GM23338 (cell line): Measurements from ENCODE around the gene KCNK17.

Experiments used
- CTCF ChIP-seq, 2 experiments: fragments of 200-600 bp in 1 of 2; sonication (generic) in 1 of 2; conservative IDR thresholded peaks; 2 replicates each; pipeline versions ENCODE4 v1.5.1 to v1.6.1; 2016 to 2017; ENCODE audit warnings: antibody characterized with exemption in 2 of 2, low read depth in 2 of 2, mild to moderate bottlenecking in 2 of 2, moderate library complexity in 1 of 2
- EZH2 ChIP-seq: fragments of 200-600 bp; sonication (generic); IDR thresholded peaks from one replicate; pipeline ENCODE4 v1.8.0; 2017; ENCODE audit warnings: antibody characterized with exemption, mild to moderate bottlenecking, low read depth; ENCODE audit not compliant: unreplicated experiment
- EZH2phosphoT487 ChIP-seq: fragments of 200-600 bp; sonication (generic); IDR thresholded peaks from one replicate; pipeline ENCODE4 v1.8.1; 2018; ENCODE audit warnings: antibody characterized with exemption; ENCODE audit not compliant: unreplicated experiment
- POLR2AphosphoS5 ChIP-seq: IDR thresholded peaks from 2 replicates; pipeline ENCODE4 v1.6.1; 2016; ENCODE audit warnings: antibody characterized with exemption, low read depth
- REST ChIP-seq: IDR thresholded peaks from one replicate; pipeline ENCODE4 v1.6.1; 2018; ENCODE audit warnings: antibody characterized with exemption; ENCODE audit not compliant: unreplicated experiment
- STAT1 ChIP-seq: IDR thresholded peaks from one replicate; pipeline ENCODE4 v1.6.1; 2016; ENCODE audit warnings: antibody characterized with exemption; ENCODE audit not compliant: unreplicated experiment

- TF ChIP-seq POLR2AphosphoS5 (no peak), CTCF (conservative IDR thresholded peaks at IDR 0.05; ENCODE audit: low read depth in 2 of 2) (no peak), REST (no peak), EZH2phosphoT487 (no peak), EZH2 (no peak), STAT1 (no peak)
Observed at GRCh38 chr6:39330057-39330456, 15.8 kb upstream of the KCNK17 start.
